22Rv1 (cell line): ENCODE results near the gene NEDD4L.

Experiments
- CTCF ChIP-seq: fragments of 450-650 bp; IDR thresholded peaks from 2 replicates; pipeline ENCODE4 v1.5.1; 2017; ENCODE audit warnings: mild to moderate bottlenecking
- ZFX ChIP-seq: fragments of 450-650 bp; IDR thresholded peaks from 2 replicates; pipeline ENCODE4 v1.6.1; 2017; ENCODE audit warnings: antibody characterized with exemption, borderline replicate concordance

GRCh38 chr18:58339890-58340289 lies 295.9 kb downstream of the NEDD4L start:
- TF ChIP-seq CTCF (no peak), ZFX (no peak)
